GM19395 (cell line): ENCODE data around the gene FLII.

Experiments used
- ATAC-seq: cut with Tn5 transposase; IDR thresholded peaks from one replicate; pipeline ENCODE4 v1.9.1; 2021; ENCODE audit warnings: mild to moderate bottlenecking, moderate library complexity; ENCODE audit not compliant: unreplicated experiment

FLII gene

DNA sequence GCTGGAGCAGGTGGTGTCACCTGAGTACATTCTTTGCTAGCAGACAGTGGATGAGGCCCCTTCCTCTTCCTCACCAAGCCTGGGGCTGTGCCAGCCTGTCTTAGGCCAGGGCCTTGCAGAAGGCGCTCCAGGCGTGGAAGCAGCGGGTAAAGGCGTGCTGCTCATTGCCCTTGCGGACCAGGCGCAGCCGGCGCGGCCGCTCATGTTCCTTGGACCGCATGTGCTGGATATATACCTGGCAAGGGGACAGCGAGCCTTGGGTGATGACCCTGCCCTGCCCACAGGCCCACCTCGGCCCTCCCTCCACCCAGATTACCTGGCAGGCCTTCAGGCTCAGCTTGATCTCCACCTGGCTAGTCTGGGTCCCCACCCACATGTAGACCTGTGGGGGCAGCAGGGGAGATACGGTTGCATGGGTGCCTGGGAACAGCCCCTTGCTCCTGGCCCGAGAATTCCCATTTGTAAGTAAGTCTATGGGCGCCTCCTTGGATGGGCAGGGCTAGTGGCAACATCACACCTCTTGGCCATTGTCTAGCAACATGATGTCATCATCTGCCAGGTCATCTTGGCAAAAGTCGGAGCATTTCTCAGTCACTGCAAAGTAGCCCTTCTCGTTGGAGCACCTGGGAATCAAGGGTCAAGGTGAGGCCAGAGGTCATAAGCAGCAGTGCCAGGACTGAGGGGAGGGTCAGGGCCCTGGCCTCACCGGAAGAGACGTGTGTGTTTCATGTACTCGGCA is 13.3 kb downstream of the FLII start:
- no peak for ATAC-seq

DNA sequence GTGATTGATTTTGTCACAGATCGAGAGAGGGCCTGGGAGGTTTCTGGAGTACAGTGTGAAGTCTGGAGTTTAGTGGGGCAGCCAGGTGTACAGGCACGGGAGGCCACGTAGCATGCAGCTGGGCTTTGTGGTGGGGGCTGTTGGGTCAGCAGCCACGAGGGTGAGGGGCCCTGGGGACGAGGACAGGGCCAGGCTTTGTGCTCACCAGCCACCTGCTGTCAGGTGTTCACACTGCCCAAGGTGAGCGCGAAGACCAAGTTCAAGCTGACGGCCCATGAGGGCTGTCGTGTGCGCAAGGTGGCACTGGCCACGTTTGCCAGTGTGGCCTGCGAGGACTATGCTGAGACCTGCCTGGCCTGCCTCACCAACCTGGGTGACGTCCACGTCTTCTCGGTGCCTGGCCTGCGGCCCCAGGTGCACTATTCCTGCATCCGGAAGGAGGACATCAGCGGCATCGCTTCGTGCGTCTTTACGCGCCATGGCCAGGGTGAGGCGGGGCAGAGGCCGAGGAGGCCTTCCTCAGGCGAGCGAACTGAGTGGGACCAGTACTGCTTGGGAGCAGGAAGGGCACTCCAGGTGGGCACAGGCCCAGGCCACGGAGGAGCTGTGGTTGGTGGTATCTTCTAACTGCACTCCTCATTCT is 17.2 kb downstream of the FLII start:
- ATAC-seq: no peak

DNA sequence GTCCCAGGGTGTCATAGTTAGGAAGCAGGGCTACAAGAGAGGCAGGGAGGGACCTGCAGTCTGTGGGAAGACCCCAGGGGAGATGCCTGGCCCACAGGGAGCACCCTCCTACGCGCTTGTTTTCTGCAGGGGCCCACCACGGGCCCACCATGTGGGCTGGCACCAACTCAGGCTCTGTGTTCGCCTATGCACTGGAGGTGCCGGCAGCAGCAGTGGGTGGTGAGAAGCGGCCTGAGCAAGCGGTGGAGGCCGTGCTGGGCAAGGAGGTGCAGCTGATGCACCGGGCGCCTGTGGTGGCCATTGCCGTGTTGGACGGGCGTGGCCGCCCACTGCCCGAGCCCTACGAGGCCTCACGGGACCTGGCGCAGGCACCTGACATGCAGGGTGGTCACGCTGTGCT is 18.1 kb downstream of the FLII start:
- no peak for ATAC-seq

DNA sequence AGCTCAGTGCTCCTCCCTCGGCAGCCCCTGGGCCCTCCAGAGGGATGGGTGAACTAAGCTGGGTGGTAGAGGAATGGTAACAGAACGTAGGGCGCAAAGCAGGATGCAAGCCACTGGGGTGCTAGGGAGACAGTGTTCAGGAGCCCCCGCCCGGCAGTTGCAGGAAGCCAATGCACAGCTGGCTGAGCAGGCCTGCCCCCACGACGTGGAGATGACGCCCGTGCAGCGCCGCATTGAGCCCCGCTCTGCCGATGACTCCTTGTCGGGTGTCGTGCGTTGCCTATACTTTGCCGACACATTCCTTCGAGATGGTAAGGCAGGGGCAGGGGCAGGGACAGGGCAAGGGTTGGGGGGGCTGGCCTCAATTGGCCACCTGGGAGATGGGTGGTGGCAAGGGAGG is 20.2 kb downstream of the FLII start:
- no peak for ATAC-seq

DNA sequence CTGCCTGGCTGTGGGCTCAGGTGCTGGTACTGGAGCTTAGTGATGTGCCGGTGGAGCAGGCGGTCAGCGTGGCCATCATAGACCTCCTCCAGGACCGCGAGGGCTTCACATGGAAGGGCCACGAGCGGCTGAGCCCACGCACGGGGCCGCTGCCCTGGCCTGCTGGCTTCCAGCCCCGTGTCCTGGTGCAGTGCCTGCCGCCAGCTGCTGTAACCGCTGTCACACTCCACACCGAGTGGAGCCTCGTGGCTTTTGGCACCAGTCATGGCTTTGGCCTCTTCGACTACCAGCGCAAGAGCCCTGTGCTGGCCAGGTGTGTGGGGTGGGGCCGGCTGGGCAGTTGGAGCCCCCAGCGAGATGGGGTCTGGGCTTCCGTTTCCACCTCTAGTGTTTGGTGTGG is 21.1 kb downstream of the FLII start:
- no peak for ATAC-seq

DNA sequence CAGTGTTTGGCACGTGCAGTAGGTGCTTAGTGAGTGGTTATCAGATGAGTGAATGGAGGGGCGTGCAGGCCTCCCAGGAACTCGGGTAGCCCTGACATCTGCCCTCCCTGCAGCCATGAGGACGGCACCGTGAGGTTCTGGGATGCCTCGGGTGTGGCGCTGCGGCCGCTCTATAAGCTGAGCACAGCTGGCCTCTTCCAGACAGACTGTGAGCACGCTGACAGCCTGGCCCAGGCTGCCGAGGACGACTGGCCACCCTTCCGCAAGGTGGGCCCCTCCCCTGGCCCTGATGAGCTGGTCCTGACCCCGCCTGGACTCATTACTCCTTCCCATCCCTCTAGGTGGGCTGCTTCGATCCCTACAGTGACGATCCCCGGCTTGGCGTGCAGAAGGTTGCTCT is 22.0 kb downstream of the FLII start:
- ATAC-seq: no peak

DNA sequence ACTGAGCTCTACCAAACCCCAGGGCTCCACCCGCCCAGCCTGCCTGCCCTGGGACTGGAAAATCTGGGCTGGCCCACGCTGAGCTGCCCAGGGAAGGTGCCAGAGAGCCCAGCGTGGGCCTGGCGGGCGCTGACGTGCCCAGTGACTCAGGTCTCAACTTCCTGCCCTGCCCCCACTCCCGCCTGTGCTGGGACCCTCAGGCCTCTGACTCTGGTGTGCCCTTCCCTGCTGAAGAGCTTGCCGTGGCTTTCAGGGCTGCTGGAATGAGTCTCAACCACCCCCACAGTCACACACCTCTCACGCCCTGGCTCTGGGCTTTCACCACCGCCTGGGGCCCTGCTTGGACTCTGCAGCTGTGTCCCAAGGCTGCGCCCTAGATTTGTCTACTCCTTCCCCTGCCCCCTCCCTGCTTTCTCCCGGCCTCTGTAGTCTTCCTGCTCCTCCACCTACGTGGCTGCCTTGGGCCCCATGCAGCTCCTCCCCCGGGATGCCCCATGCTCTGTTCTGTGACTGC is 22.7 kb downstream of the FLII start:
- ATAC-seq: no peak

DNA sequence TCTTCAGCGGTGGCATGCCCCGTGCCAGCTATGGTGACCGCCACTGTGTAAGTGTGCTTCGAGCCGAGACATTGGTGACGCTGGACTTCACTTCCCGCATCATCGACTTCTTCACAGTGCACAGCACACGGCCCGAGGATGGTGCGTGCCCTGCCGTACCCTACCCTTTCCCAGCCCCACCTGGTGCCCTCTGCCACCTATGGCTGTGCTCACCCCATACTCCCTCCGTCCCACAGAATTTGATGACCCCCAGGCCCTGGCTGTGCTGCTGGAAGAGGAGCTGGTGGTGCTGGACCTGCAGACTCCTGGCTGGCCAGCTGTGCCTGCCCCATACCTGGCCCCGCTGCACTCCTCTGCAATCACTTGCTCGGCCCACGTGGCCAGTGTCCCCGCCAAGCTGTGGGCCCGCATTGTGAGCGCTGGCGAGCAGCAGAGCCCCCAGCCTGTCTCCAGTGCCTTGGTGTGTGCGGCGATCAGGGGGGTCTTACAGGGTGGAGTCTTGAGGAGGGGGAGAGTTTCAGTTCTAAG is 23.6 kb downstream of the FLII start:
- no peak for ATAC-seq

DNA sequence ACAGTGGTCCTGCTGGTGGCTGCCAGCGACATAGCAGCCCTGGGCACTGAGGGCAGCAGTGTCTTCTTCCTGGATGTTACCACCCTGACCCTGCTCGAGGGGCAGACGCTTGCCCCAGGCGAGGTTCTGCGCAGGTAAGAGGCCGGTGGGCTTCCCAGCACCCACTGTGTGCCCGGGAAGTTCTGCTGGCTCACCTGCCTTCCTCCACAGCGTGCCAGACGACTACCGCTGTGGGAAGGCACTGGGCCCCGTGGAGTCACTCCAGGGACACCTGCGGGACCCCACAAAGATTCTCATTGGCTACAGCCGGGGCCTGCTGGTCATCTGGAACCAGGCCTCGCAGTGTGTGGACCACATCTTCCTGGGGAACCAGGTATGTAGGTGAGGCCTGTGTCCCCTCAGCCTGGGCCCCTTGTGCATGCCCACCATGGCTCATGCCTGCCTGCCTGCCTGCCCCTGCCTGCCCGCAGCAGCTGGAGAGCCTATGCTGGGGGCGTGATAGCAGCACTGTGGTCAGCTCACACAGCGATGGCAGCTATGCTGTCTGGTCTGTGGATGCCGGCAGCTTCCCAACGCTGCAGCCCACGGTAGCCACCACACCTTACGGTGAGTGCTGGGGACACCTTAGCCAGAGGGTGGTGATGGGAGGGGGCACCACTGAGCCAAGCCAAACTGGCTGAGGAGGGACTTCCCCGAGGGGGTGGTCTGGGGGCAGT is 24.6 kb downstream of the FLII start:
- ATAC-seq: no peak

DNA sequence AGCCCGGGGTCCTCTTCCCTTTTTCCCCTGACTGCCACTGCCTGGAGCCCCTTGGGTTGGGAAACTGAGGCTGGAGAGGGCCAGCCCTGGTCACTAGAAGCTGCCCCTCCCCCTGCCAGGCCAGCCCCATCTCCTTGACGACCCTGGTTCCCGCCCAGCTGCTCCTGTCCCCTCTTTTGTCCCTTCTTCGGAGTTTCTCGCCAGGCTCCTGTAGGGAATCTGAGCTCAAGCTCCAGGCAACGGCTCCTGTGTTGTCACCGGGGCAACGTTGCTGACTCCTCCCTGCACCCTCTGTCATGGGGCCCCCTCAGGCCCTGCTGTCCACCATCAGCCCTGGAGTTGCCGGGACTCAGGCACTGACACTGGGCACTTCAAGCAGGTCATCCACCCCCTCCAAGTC is 27.4 kb downstream of the FLII start:
- no peak for ATAC-seq

DNA sequence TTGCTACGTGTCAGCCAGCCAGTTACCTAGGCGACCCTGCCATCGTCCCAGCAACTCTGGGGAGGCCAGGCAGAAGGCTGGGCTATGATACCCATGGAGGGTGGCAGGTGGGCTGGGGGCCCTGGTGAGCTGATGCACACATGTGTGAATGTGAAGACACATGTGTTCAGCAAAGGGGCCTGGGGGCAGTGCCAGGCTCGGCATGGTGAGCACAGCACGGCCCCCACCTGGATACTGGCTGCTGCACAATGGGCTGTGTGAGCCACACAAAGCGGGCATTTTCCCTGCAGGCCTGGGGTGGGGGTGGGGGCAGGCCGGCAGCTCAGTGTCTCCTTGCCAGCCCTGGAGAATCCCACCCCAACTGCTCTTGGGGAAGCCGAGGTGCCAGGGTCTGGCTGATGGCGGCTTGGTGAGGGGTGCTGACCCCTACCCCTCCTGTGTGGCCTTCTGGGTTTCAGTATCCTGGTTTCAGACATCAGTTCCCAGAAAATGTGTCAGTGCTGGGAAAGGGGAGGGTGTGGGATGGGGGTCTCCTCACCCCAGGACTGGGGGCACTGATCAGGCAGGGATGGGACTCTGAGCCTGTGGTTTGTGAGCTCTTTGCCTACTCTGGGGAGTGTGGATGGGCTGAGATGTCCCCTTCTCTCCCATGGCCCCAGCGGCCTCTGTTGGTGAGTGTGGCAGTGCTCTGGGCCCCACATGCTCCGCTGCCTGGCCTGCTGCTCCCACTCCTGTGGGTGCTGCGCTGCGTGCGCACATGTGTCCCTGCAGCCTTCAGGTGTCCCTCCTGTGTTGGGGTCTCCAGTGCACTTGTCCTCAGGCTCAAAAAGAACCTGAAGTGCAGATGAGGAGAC is 28.0 kb downstream of the FLII start:
- no peak for ATAC-seq

DNA sequence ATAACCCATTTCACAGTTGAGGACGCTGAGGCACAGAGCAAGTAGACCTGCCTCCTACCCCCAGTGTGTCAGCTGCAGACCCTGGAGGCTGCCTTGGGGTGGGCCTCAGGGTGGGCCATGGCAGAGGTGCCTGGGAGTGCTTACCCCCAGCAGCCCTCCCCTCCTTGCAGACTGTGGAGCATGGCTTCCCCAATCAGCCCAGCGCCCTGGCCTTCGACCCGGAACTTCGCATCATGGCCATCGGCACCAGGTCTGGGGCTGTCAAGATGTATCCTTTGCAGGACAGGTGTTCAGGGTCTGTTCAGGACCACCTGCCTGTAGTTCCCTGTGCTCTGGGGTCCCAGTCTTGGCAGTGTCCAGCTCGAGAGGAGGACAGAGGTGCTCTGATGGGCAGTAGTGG is 28.8 kb downstream of the FLII start:
- no peak for ATAC-seq

DNA sequence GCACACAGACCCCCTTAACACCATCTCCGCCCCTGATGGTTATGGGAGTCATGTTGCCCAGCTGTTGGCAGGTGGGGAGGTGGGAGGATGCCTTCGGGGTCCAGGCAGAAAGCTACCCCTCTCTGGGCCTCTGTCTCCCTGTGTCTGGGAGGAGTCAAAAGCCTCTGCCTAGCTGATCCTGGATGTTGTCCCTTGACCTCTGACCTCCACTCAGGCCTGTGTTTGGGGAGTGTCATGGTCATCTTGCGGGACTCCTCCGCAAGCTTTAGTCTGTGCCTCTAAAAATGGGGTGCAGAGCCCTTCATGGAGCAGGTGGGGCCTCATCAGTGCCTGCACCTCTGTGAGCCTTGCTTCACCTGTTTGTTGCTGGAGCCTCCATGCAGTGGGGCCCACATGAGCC is 29.3 kb downstream of the FLII start:
- ATAC-seq: no peak

DNA sequence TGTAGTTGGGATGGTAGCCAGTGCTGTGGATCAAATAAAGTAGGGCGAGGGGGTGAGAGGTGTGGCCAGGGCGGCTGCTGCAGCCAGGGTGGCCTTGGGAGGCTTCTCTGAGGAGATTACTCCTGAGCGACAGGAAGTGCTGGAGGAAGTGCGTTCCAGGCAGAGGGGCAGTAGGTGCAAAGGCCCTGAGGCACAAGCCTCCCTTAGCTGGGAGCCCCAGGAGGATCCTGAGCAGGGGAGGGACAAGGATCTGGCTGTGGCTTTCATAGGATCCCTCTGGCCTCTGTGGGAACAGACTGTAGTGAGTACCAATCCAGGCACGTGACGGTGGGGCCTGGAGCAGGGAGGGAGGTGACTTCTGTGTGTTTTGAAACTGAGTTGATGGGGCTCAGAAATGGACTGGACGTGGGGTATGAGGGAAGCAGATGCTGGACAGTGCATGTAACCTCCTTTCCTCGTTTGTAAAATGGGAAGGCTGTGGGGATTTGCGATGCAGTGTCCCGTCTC is 30.3 kb downstream of the FLII start:
- no peak for ATAC-seq

DNA sequence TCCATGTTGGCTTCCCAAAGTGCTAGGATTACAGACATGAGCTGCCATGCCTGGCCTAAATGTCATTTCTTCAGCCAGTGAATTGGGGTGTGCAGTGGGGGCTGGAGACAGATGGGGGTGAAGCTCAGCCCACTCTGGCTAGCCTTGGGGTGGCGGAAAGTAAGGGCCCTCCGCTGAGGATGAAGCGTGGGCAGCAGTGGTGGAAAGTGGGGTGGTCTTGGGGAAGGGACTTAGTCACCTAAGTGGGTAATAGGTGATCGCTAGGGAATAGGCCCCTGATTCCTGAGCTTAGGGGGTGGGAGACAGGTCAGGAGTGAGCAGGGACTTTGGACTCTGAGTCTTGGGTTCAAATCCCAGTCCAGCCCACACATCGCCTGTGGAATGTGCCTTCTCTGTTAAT is 30.9 kb downstream of the FLII start:
- no peak for ATAC-seq

DNA sequence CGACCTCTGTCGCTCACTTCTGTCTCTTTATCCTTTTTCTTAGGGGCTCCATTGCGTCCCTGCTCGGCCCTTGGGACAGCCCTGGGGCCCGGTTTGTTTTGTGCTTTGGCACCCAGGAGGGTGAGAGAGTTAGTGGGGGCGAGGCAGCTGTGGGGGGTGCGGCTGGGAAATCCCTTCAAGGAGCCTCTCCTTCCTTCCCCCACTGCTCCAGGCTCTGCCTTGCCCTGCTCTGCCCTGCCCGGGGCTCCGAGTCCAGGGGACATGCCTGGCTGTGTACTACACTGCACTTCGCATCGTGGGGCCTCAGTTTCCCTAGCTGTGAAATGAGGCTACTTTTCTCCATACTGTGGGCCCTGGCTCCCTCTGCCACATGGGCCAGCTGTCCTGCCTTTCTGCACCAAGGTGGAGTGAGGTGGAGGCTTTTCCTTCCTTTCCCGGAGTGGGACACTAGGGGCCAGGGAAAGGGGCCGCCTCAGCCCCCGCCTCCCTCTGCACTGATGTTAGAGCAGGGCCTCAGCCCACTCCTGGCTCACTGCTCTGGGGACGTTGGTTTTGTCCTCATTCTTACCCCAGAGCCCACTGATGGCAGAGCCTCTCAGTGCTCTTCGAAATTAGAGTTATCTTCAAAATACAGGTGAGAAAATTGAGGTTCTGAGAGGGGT is 32.1 kb downstream of the FLII start:
- ATAC-seq: no peak

DNA sequence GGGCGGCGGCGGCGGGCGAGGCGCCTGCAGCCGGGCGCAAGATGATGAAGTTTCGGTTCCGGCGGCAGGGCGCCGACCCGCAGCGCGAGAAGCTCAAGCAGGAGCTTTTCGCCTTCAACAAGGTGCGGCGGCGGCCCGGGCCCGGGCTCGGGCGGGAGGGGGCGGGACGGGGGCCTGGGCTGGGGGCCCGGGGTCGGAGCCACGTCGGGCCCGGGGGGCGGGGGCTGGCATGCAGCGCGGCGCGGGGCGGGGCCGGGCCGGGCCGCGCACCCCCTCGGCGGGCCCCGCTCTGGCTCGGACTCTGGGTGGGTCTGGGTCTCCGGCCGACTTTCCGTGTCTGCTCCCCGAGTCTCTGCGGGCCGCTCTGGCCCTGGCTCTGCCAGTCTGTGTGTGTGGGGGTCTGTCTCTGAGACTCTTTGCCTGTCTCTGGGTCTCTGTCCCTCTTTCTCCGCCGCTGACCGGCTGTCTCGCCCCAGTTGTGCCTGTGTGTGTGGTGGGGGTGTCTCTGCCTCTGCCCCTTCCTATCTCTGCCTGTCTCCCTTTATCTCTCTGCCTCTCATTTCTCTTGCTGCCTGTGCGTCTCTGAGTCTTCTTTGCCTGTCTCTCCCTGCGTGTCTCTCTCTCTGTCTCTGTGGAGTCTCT is 32.8 kb downstream of the FLII start:
- ATAC-seq: peak; percentile 24

DNA sequence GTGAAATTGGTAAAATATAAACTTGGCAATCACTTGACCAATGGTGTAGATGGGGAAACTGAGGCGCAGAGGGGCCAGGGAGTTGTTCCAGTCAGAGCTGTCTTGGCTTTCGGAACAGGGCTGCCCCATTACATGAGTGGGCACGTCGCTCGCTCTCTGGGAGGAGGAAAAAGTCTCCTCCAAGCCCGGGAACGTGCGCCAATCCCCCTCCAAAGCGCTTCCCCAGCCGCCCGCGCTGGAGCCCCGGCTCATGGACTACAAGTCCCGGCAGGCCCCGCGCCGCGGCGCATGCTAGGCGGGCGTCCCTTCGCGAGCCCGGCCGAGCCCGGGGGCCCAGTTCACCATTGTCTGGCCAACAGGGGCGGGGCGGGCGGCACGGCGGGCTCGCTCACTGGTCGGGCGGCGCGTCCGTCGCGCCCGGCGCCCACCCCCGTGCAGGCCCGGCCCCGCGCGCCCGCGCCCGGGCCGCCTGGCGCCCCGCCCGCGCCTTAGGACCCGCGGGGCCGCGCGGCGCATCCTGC is 33.4 kb downstream of the FLII start, which contains the start of gene LLGL1:
Gene LLGL1, plus strand, starts transcription at position 515 of the 521 bp plus-strand sequence. CDS start 48 bp downstream, outside the sequence.
- ATAC-seq: peak; percentile 70
